H1 (cell line): ENCODE data around the gene SLC25A40.
"Not testable (repeated sequence)": the region's sequence is repeated elsewhere in the genome, so short reads cannot be mapped to it uniquely, and the experiment has no call there.

Experiments
- CTCF ChIP-seq, 3 experiments: IDR thresholded peaks; 1 replicate in 2 of 3; 2 replicates in 1 of 3; pipeline versions ENCODE4 v1.5.1 to v1.6.1; 2011; ENCODE audit warnings: low read length in 3 of 3, mild to moderate bottlenecking in 3 of 3, inconsistent platforms in 2 of 3, low read depth in 1 of 3, moderate library complexity in 1 of 3; ENCODE audit not compliant: insufficient read depth in 1 of 3; ENCODE audit errors: control extremely low read depth in 1 of 3
- EZH2 ChIP-seq: fragments of 200-600 bp; sonication (generic); IDR thresholded peaks from 2 replicates; pipeline ENCODE4 v1.7.1; 2012; ENCODE audit warnings: low read depth, mild to moderate bottlenecking, moderate library complexity, low read length, inconsistent platforms; ENCODE audit not compliant: severe bottlenecking
- POLR2A ChIP-seq, 2 experiments: IDR thresholded peaks; 1 replicate in 1 of 2; 2 replicates in 1 of 2; pipeline ENCODE4 v1.6.1; 2011; ENCODE audit warnings: low read depth in 2 of 2, low read length in 2 of 2, mild to moderate bottlenecking in 2 of 2; ENCODE audit errors: control extremely low read depth in 1 of 2
- POLR2AphosphoS5 ChIP-seq: IDR thresholded peaks from 2 replicates; pipeline ENCODE4 v1.6.1; 2011; ENCODE audit warnings: low read depth, low read length
- SRF ChIP-seq: IDR thresholded peaks from 2 replicates; pipeline ENCODE4 v1.6.1; 2011; ENCODE audit warnings: mild to moderate bottlenecking, low read depth, low read length, moderate library complexity

GRCh38 chr7:87828383-87828782, 47.8 kb downstream of the SLC25A40 start:
- not testable (repeated sequence) for TF ChIP-seq CTCF (IDR thresholded peaks at IDR 0.05; ENCODE audit: control extremely low read depth in 1 of 3, insufficient read depth in 1 of 3, low read depth in 1 of 3, low read length in 3 of 3); SRF; POLR2AphosphoS5; EZH2; POLR2A (IDR thresholded peaks at IDR 0.05; ENCODE audit: control extremely low read depth in 1 of 2, low read depth in 2 of 2, low read length in 2 of 2)
